Suprapubic skin (tissue), 4 donors: ENCODE measurements around the gene PDE4B.

Experiments used
- POLR2A ChIP-seq, 2 donors: fragments of 450-650 bp; IDR thresholded peaks; one replicate each; pipeline ENCODE4 v1.6.1; 2017; ENCODE audit warnings: antibody characterized with exemption in 2 of 2, mild to moderate bottlenecking in 2 of 2, moderate library complexity in 2 of 2
- POLR2AphosphoS5 ChIP-seq, 3 donors: sonication (generic); formaldehyde crosslinking; IDR thresholded peaks; one replicate each; pipeline ENCODE4 v1.6.1; 2017; ENCODE audit warnings: antibody characterized with exemption in 3 of 3
- TF ChIP-seq, protein P1 (sequence below), 2 donors: fragments of 200-600 bp in 1 of 2; fragments of 450-650 bp in 1 of 2; sonication (generic) in 1 of 2; IDR thresholded peaks; one replicate each; pipeline ENCODE4 v1.5.1; 2016 to 2019; ENCODE audit warnings: antibody characterized with exemption in 2 of 2, mild to moderate bottlenecking in 1 of 2, moderate library complexity in 1 of 2

DNA sequence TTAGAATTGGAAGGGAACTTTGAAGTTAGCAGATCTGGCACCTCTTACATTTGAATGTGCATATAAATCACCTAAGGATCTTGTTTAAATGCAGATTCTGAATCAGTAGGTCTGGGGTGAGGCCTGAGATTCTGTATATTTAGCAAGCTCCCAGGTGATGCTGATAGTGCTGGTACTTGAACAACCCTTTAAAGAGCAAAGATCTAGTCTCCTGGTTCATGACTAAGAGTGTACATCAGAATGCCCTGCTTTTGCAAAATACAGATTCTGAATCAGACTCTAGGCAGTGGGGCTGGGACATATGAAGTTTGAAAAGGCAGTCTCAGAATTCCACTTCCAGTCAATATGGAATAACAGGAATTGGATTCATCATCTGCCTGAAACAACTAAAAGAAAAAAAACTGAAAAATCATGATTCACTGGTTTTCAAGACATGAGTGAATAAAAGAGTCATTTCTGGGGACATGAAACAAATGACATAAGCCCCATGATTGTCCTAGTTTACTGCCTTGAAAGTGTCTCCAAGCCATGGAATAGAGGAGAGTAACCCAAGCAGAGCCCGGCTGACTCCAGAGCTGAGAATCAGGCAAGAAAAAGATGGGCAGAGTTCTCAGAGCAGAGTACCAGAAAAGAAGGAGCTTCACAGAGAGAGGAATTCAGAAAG lies 591.7 kb downstream of the PDE4B start:
- TF ChIP-seq POLR2AphosphoS5 (IDR thresholded peaks at IDR 0.05) (no peak), POLR2A (IDR thresholded peaks at IDR 0.05) (no peak)
- TF ChIP-seq, protein P1, sequence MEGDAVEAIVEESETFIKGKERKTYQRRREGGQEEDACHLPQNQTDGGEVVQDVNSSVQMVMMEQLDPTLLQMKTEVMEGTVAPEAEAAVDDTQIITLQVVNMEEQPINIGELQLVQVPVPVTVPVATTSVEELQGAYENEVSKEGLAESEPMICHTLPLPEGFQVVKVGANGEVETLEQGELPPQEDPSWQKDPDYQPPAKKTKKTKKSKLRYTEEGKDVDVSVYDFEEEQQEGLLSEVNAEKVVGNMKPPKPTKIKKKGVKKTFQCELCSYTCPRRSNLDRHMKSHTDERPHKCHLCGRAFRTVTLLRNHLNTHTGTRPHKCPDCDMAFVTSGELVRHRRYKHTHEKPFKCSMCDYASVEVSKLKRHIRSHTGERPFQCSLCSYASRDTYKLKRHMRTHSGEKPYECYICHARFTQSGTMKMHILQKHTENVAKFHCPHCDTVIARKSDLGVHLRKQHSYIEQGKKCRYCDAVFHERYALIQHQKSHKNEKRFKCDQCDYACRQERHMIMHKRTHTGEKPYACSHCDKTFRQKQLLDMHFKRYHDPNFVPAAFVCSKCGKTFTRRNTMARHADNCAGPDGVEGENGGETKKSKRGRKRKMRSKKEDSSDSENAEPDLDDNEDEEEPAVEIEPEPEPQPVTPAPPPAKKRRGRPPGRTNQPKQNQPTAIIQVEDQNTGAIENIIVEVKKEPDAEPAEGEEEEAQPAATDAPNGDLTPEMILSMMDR (IDR thresholded peaks at IDR 0.05) = no peak
